HCT116 (cell line): ENCODE results near the gene ITGB7.
A peak's percentile ranks its signal among the peaks of the same experiment; 100 is the strongest.

Experiments
- POLR2A ChIP-seq: IDR thresholded peaks from 2 replicates; pipeline ENCODE4 v1.7.0; 2011; ENCODE audit warnings: borderline replicate concordance; ENCODE audit not compliant: insufficient read depth, insufficient read length; ENCODE audit errors: extremely low read depth
- TF ChIP-seq, protein P1 (sequence below), 3 experiments: fragments of 200-600 bp in 1 of 3; sonication (generic) in 1 of 3; IDR thresholded peaks in 2 of 3; conservative IDR thresholded peaks in 1 of 3; 2 replicates each; pipeline ENCODE4 v1.5.1; 2012 to 2017; ENCODE audit warnings: low read depth in 2 of 3, low read length in 2 of 3, antibody characterized with exemption in 1 of 3, borderline replicate concordance in 1 of 3, control low read depth in 1 of 3, mild to moderate bottlenecking in 1 of 3, mixed read lengths in 1 of 3, mixed run types in 1 of 3, moderate library complexity in 1 of 3; ENCODE audit not compliant: insufficient read depth in 1 of 3
- TF ChIP-seq, protein P2 (sequence below): IDR thresholded peaks from 2 replicates; pipeline ENCODE4 v1.6.1; 2012
- TF ChIP-seq, protein P3 (sequence below): IDR thresholded peaks from 2 replicates; pipeline ENCODE4 v1.6.1; 2012

DNA sequence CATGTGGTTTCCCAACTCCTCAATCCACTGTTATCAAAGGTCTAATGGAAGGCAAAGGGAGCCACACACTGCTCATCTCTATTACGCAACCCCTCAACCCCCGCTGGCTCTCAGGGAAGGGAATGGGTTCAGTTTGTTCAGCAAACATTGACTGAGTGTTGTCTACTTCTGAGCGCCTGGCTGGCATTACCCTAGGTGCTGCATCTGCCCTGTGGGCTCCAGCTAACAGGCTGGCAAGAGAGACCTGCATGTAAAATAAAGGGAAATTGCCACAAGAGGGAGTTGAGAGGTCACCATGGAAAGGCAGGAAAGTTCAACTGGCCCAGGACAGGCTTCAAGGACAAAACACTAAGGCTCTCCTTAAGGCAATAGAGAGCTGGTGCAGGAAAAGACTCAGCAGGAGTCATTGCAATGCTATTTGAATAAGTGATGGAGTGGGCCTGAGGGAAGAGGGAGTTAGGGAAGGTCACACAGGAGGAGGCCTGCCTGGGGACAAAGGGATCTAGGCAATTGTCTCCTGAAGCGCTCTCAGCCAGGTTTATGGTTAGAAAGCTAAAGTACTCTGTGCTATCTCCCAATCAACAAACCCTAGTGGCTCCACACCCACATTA is 32.1 kb downstream of the ITGB7 start:
- TF ChIP-seq, protein P1, sequence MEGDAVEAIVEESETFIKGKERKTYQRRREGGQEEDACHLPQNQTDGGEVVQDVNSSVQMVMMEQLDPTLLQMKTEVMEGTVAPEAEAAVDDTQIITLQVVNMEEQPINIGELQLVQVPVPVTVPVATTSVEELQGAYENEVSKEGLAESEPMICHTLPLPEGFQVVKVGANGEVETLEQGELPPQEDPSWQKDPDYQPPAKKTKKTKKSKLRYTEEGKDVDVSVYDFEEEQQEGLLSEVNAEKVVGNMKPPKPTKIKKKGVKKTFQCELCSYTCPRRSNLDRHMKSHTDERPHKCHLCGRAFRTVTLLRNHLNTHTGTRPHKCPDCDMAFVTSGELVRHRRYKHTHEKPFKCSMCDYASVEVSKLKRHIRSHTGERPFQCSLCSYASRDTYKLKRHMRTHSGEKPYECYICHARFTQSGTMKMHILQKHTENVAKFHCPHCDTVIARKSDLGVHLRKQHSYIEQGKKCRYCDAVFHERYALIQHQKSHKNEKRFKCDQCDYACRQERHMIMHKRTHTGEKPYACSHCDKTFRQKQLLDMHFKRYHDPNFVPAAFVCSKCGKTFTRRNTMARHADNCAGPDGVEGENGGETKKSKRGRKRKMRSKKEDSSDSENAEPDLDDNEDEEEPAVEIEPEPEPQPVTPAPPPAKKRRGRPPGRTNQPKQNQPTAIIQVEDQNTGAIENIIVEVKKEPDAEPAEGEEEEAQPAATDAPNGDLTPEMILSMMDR (IDR thresholded peaks at IDR 0.05 in 2 of 3, conservative IDR thresholded peaks at IDR 0.05 in 1 of 3; ENCODE audit: borderline replicate concordance in 1 of 3, insufficient read depth in 1 of 3, low read depth in 2 of 3, low read length in 2 of 3), result peak; percentile 29 to 51 (median 41); a peak in 5 of 6 replicates
- TF ChIP-seq, protein P2, sequence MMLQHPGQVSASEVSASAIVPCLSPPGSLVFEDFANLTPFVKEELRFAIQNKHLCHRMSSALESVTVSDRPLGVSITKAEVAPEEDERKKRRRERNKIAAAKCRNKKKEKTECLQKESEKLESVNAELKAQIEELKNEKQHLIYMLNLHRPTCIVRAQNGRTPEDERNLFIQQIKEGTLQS, result no peak
- no peak for TF ChIP-seq POLR2A
- TF ChIP-seq, protein P3, sequence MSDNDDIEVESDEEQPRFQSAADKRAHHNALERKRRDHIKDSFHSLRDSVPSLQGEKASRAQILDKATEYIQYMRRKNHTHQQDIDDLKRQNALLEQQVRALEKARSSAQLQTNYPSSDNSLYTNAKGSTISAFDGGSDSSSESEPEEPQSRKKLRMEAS, result no peak
